ENCODE measurements around the gene KCNQ1OT1. TPM values are rescaled to one million over a fixed set of nuclear protein-coding genes. Genes with fewer than 3 reads are reported as not detected.

The KCNQ1OT1 gene
- total RNA-seq, 1 donor from 2014 or later: 2.3 TPM

GRCh38 chr11:2737226-2737590 lies 37.4 kb upstream of the KCNQ1OT1 start:
- Mint-ChIP-seq H3K4me1 (peaks cover 22% of the 10 kb centered on the region), H3K27ac (no peak overlapping the region), H3K36me3 (no peaks in the 10 kb centered on the region), H3K4me3 (no peak overlapping the region), H3K27me3 (ENCODE audit: insufficient read depth, low read depth) (peaks cover 17% of the 10 kb centered on the region), H3K9me3 (peaks cover 2% of the 10 kb centered on the region)
- no peak overlapping the region for H3K4me2 ChIP-seq
- no peak for TF ChIP-seq EZH2 (IDR thresholded peaks at IDR 0.05)
- TF ChIP-seq EZH2phosphoT487 (IDR thresholded peaks at IDR 0.05): no peak
- no peak for TF ChIP-seq CTCF (IDR thresholded peaks at IDR 0.05)
- no peak overlapping the region for H2AFZ ChIP-seq (replicated peaks)
- no peaks in the 10 kb centered on the region for H3K27me3 ChIP-seq
- DNase-seq (ENCODE audit: low spot score): no peak
- H3K27ac ChIP-seq: no peak overlapping the region
- no peak overlapping the region for H3K4me3 ChIP-seq
- no peaks in the 10 kb centered on the region for H4K20me1 ChIP-seq (ENCODE audit: low read depth)
- no peaks in the 10 kb centered on the region for H3F3A ChIP-seq (ENCODE audit: low read depth)
- H3K79me2 ChIP-seq (ENCODE audit: low read depth): no peaks in the 10 kb centered on the region
- no peaks in the 10 kb centered on the region for H3K9me3 ChIP-seq (ENCODE audit: low read depth)
- no peak overlapping the region for H3K9ac ChIP-seq
- H3K4me1 ChIP-seq: no peaks in the 10 kb centered on the region
- no peaks in the 10 kb centered on the region for H3K36me3 ChIP-seq

- H3K79me2 ChIP-seq (ENCODE audit: low read depth): no peaks in the 10 kb centered on the region
- TF ChIP-seq EZH2phosphoT487 (IDR thresholded peaks at IDR 0.05) (no peak), CTCF (IDR thresholded peaks at IDR 0.05) (no peak), EZH2 (IDR thresholded peaks at IDR 0.05) (no peak)
- H3F3A ChIP-seq (ENCODE audit: low read depth): no peaks in the 10 kb centered on the region
- H3K27me3 Mint-ChIP-seq (ENCODE audit: insufficient read depth, low read depth): peaks cover 17% of the 10 kb centered on the region
- no peaks in the 10 kb centered on the region for H3K27me3 ChIP-seq
- no peak overlapping the region for H3K4me2 ChIP-seq
- H3K4me3 Mint-ChIP-seq: no peak overlapping the region
- H3K27ac Mint-ChIP-seq: no peak overlapping the region
- H3K9me3 Mint-ChIP-seq: peaks cover 2% of the 10 kb centered on the region
- no peaks in the 10 kb centered on the region for H3K36me3 ChIP-seq
- DNase-seq (ENCODE audit: low spot score): no peak
- no peak overlapping the region for H2AFZ ChIP-seq (replicated peaks)
- no peak overlapping the region for H3K27ac ChIP-seq
- no peaks in the 10 kb centered on the region for H3K36me3 Mint-ChIP-seq
- no peaks in the 10 kb centered on the region for H3K4me1 ChIP-seq
- H3K9ac ChIP-seq: no peak overlapping the region
- no peak overlapping the region for H3K4me3 ChIP-seq
- peaks cover 22% of the 10 kb centered on the region for H3K4me1 Mint-ChIP-seq
- H4K20me1 ChIP-seq (ENCODE audit: low read depth): no peaks in the 10 kb centered on the region
- H3K9me3 ChIP-seq (ENCODE audit: low read depth): no peaks in the 10 kb centered on the region
These were observed 36.9 kb upstream of the KCNQ1OT1 start for GRCh38 chr11:2736577-2737225.

- H3K36me3 ChIP-seq: no peaks in the 10 kb centered on the region
- DNase-seq (ENCODE audit: low spot score): no peak
- no peaks in the 10 kb centered on the region for H3K9me3 ChIP-seq (ENCODE audit: low read depth)
- no peaks in the 10 kb centered on the region for H3K27me3 ChIP-seq
- H3K27me3 Mint-ChIP-seq (ENCODE audit: insufficient read depth, low read depth): peaks cover 19% of the 10 kb centered on the region
- H3K9me3 Mint-ChIP-seq: peaks cover 2% of the 10 kb centered on the region
- H3K27ac Mint-ChIP-seq: no peak overlapping the region
- H2AFZ ChIP-seq (replicated peaks): no peak overlapping the region
- no peak overlapping the region for H3K27ac ChIP-seq
- H3K4me3 ChIP-seq: no peak overlapping the region
- peaks cover 20% of the 10 kb centered on the region for H3K4me1 Mint-ChIP-seq
- no peaks in the 10 kb centered on the region for H3F3A ChIP-seq (ENCODE audit: low read depth)
- TF ChIP-seq EZH2phosphoT487 (IDR thresholded peaks at IDR 0.05) (no peak), CTCF (IDR thresholded peaks at IDR 0.05) (no peak), EZH2 (IDR thresholded peaks at IDR 0.05) (no peak)
- no peak overlapping the region for H3K4me2 ChIP-seq
- H3K4me3 Mint-ChIP-seq: no peak overlapping the region
- no peaks in the 10 kb centered on the region for H3K79me2 ChIP-seq (ENCODE audit: low read depth)
- no peaks in the 10 kb centered on the region for H4K20me1 ChIP-seq (ENCODE audit: low read depth)
- no peaks in the 10 kb centered on the region for H3K4me1 ChIP-seq
- H3K9ac ChIP-seq: no peak overlapping the region
- no peaks in the 10 kb centered on the region for H3K36me3 Mint-ChIP-seq
These were observed 35.3 kb upstream of the KCNQ1OT1 start for GRCh38 chr11:2735053-2735589.
